ENCODE data around the gene VSIG10L2.

GRCh38 chr11:125901872-125902271 lies 44.0 kb upstream of the VSIG10L2 start:
- TF ChIP-seq CTCF (IDR thresholded peaks at IDR 0.05) (no peak), POLR2A (IDR thresholded peaks at IDR 0.05) (no peak)

All from esophagus squamous epithelium (tissue), 4 donors.